ENCODE measurements around the gene VEGFA.

GRCh38 chr6:43772681-43773049, 2.7 kb downstream of the VEGFA start:
- TF ChIP-seq CTCF (IDR thresholded peaks at IDR 0.05), result no peak
- no peak for TF ChIP-seq POLR2A (IDR thresholded peaks at IDR 0.05)

Measured in lower leg skin (tissue), 3 donors.